HG02759 (cell line): ENCODE results near the gene CNOT4.
"Not testable (repeated sequence)": the region's sequence is repeated elsewhere in the genome, so short reads cannot be mapped to it uniquely, and the experiment has no call there.

Source experiments
- ATAC-seq: cut with Tn5 transposase; IDR thresholded peaks from one replicate; pipeline ENCODE4 v1.9.1; 2021; ENCODE audit warnings: mild to moderate bottlenecking, moderate library complexity; ENCODE audit not compliant: unreplicated experiment

The CNOT4 gene

DNA sequence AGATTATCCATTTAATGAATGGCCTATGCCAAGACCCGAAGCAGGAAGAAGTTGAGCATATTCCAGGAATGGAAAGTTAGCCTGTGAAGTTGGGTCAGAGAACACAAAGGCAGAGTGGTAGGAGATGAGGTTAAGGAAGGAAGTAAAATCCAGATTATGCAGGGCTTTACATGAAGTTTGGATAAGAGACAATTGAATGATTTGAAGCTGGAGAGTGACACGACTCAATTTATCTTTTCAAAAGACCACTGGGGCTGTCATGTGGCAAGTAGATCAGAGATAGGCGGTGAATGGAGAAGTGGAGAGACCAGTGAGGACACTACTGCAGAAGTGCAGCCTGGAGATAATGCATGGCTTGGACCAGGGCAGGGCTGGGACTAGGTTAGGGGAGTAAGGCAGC, 7.2 kb upstream of the CNOT4 start:
- ATAC-seq: no peak

DNA sequence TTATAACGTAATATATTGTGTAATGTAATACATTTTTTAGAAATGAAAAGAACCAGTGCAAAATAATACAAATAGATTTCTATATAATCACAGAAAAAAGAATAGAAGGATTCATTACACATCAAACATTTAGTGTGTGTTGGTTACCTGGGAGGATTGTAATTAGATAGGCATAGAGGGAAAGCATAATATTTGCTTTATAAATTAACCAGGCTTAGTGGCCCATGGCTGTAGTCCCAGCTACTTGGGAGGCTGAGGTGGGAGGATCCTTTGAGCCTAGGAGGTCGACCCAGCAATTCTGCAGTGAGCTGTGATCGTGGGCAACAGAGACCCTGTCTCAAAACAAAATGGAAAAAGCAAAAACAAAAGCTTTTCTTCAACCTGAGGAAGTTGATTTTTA, 5.0 kb upstream of the CNOT4 start:
- ATAC-seq: no peak

DNA sequence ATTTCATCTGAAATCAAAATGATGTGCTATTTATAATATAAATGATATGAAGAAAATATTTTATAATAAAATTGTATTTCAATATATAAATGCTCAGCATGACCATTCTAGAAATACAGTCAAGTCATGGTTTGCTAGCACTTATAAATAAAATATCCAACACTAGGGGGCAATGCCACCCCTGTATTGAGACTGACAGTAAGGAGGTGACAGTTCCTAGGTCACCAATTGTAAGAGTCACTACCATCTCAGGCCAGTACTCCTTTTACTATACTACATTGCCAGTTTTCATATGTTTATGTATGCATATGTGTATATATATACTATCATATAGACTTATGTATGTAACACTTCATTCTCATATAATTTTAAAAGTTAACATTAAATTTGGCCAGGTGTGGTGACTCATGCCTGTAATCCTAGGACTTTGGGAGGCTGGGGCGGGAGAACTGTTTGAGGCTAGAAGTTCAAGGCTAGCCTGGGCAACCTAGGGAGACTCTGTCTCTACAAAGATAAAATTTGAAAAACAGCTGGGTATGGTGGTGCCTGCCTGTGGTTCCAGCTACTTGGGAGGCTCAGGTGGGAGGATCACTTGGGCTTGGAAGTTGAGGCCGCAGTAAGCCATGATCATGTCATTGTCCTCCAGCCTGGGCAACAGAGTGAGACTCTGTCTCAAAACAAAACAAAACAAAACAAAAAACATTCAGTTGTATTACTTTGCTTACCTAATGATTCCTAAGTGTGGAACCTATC, 2.4 kb upstream of the CNOT4 start:
- peak; percentile 22 for ATAC-seq

DNA sequence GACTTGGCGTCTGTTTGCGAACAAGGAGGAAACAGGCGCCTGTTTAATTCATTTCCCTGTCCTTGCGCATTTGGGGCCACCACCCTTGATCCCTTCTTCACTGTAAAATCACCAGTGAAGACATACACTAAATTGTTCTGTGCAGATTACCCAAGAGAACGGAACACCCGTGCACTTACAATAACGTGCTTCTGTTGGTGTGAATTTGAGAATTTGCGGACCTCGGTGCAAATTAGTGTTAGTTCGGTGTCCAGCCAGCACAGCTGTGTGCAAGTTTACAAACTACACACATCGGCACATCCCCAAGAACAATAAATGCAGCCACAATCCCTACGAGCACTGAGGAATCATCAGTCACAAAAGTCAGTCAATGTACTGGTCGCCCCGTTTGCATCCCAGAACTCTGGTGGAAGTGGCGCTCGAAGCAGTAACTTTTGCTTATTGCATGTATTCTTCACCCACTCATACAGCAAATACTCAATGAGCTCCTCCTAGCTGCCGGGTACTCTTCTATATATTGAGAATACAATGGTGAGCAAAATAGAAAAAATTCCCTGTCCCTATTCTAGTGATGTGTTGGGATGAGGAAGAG, 786 bp upstream of the CNOT4 start:
- ATAC-seq: no peak

DNA sequence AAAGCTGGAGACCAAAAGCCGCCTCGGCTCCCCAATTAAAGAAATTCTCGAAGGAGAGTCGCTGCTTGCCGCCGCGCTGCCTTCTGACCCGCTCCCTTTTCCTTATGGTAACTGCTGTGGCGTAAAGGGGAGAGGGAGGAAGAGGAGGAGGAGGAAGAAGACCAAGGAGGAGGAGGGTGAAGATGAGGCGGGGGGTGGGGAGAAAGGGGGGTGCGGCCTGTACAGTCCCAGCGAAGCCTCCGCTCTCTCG, 388 bp downstream of the CNOT4 start:
- ATAC-seq: no peak

DNA sequence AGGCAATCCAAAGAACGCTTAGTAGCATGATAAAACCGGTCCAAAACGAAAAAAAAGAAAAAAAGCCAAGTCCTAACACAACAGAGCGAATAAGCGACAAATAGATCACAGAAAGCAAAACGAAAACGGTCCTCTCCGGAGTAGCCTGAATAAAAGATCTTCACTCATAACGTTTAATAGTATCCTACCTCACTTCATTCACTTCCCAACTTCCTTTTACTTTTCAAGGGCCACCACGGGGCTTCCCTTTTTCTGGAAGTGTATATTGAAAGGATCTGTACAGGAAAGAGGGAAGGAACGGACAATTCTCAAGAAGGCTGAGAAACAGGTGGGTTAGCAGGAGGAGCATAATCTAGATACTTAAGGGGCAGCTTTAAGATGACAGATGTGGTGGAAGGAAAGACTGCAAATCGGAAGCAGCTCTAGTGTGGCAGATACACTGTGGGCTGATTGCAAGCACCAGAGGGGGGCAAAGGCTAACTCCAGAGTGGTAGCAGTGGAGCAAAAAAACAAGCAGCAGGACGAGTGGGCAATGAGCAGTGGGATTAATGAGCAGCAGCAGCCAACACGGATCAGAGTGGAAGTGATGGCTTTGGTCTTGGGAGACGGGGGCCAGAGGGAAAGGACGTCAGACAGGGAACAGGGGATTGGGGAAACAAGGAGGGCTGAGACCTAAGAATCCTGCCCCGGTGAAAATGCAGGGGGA, 866 bp downstream of the CNOT4 start:
- ATAC-seq: peak; percentile 27

DNA sequence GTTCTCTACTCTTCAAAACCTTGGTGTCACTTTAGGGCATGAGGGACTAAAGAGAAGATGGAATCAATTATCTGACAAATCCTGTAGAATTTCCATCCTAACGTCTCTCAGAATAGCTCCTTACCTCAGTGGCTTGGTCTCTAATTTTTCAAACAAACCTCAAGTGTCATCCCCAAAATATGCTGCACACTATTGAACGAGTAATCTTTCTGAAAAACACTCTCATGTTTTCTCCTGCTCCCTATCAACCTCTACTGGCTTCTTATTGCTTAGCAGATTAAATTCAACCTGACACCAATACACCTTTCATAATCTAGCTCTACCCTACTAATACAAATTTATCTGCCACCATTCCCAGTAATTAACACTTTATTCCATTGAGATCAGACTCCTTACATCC, 8.5 kb downstream of the CNOT4 start:
- ATAC-seq: no peak

DNA sequence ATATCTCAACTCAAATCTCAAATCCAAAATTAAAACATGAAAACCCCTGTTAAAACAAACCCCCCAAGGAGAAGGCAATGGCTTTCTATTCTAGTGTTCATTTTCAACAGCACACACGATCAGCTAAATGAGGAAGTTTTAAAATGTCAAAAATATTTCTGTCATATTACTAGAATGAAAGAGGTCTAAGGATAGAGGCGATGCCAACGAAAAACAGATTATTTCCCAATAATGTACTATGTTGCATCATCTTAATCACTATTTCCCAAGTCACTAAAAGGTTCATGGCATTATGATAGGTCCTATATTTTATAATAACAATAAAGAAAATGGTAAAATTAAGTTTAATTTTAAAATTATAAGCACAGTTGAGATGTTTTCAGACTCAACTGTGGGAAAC, 10.1 kb downstream of the CNOT4 start:
- ATAC-seq: no peak

DNA sequence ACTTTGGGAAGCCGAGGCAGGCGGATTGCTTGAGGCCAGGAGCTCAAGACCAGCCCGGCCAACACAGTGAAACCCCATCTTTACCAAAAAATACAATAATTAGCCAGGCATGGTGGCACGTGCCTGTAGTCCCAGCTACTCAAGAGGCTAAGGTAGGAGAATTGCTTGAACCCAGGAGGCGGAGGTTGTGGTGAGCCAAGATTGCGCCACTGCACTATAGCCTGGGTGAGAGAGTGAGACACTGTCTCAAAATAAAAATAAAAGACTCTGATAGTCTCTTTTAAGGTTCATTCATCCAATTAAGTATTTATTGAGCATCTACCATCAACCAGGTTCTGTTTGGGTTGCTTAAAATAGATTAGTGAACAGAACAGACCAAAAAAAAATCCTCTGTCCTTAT, 12.7 kb downstream of the CNOT4 start:
- ATAC-seq: not testable (repeated sequence)

DNA sequence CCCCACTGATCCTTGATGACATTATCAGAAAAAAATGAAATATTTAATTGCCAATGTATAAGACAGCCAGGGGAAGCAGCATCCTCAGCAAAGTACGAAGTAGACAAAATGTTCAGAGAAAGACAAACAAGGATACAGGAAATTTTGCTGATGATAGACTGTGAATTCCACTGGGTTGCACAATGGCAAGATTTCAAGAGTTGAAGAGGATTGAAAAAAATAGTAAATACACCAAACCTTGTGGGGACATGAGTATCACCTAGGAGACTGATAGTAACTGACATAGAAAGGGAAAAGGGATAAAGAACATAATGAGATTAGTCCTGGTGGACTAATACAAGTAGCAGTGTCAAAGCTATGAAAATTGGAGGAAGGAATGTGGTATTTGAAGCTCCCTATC, 16.5 kb downstream of the CNOT4 start:
- ATAC-seq: no peak

DNA sequence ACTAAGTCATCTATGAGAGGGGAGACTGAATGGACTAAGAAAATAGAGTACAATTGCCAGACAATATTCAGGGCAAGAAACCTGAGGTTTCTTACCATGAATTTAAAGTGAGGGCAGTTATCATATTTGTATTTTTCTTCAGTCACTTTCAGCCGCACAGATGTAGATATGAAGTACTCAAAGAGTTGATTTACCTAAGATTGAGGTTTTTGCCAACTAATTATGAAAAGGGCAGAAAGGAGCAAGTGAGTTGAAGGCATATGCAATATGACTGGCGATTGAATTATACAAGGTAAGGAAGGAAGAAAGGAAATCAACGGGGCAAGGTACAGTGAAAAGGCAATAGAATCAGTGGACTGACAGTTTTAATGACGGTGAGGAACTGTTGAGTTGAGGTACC, 17.8 kb downstream of the CNOT4 start:
- ATAC-seq: no peak

DNA sequence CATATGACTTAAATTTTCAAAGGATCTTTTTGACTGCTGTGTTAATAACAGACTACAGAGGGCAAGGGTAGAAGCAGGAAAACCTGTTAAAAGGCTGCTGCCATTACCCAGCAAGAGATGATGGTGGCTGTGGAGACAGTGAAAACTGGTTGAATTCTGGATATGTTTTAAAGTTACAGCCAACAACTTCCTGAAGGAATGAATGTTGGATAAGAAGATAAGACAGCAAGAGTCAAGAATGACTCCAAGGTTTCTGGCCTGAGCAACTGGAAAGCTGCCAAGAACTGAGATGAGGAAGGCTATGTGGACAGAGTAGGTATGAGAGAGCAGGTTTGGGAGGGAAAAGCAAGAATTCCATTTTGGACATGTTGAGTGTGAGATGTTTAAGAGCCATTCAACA, 19.1 kb downstream of the CNOT4 start:
- ATAC-seq: no peak

DNA sequence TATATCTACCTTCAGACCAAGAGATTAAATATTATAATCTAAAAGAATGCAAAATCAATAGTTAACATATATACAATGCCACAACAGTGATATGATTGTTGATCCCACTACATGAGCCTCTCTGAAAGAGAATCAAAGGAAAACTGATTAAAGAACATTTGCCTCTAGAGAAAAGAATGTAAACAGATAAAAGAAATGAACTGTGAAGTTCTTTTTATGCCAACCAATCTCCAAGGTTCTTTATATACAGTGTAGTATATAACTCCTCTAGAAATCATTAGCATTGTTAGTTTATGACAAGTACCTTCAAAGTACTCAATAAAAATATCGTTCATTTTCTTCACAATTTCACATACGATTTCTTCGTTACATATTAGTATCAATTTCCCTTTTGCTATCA, 20.1 kb downstream of the CNOT4 start:
- ATAC-seq: no peak

DNA sequence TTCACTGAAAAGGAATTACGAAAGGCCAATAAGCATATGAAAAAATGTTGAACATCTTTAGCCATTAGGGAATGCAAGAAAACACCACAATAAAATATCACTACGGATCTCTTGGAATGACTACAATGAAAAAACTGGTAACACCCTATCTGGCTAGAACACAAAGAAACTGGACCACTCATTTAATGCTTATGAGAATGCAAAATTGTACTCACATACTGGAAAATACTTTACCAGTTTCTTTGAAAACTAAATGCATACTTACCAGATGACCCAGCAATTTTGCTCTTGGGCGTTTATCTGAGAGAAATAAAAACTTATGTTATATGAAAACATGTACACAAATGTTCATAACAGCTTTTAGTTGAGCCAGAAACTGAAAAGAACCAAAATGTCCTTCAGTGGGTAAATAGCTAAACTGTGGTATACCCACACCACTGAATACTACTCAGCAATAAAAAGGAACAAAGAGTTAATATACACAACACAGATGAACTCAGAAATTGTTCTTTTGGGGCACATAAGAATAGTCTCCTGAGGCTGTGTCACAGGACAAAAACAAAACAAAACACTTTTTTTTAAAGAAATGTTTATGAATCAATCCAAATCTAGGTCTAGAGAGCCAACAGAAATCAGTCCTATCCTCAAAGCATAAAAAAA, 23.5 kb downstream of the CNOT4 start:
- ATAC-seq: no peak

DNA sequence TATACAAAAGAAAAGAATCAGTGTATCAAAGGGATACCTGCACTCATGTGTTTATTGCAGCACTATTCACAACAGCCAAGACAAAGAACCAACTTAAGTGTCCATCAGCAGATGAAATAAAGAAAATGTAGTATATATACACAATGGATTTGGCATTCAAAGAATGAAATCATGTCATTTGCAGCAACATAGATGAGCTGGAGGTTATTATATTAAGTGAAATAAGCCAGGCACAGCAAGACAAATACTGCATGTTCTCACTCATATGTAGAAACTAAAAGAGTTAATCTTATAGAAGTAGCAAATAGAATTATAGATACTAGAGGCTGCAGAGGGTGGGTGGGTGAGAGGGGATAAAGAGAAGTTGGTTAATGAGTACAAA, 28.3 kb downstream of the CNOT4 start:
- no peak for ATAC-seq

DNA sequence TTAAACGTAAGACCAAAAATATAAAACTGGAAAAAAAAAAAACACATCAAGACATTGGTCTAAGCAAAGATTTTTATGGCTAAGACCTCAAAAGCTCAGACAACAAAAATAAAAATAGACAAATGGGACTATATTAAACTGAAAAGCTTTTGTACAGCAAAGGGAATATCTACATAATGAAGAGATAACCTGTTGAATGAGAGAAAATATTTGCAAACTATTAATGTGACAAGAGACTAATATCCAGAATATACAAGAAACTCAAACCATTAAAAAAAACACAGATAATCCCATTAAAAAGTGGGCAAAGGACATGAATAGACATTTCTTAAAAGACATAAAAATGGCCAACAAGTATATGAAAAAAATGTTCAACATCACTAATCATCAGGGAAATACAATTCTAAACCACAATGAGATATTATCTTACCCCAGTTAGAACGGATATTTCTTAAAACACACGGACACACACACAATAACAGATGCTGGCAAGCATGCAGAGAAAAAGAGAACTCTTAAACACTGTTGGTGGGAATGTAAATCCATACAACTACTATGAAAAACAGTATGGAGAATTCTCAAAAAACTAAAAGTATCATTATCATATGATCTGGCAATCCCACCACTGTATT, 28.8 kb downstream of the CNOT4 start:
- ATAC-seq: no peak

DNA sequence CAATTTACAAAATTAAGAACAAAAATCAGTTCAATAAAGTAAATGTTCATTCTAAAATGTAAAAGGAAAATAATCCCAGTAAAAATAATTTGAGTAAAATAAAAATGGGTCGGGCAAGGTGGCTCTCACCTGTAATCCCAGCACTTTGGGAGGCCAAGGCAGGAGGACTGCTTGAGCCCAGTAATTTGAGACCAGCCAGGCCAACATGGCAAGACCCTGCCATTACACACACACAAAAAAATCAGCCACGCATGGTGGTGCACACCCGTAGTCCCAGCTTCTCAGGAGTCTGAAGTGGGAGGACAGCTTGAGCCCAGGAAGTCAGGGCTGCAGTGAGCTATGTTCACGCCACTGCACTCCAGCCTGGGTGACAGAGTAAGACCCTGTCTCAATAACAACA, 34.4 kb downstream of the CNOT4 start:
- no peak for ATAC-seq

DNA sequence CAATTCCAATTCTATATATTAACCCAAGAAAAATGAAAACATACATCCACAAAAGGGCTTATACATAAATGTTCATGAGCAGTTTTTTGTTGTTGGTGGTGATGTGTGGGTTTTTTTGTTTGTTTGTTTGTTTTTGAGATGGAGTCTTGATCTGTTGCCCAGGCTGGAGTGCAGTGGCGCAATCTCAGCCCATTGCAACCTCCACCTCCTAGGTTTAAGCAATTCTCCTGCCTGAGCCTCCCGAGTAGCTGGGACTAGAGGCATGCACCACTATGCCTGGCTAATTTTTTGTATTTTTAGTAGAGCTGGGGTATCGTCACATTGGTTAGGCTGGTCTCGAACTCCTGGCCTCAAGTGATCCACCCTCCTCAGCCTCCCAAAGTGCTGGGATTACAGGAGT, 40.2 kb downstream of the CNOT4 start:
- ATAC-seq: not testable (repeated sequence)

DNA sequence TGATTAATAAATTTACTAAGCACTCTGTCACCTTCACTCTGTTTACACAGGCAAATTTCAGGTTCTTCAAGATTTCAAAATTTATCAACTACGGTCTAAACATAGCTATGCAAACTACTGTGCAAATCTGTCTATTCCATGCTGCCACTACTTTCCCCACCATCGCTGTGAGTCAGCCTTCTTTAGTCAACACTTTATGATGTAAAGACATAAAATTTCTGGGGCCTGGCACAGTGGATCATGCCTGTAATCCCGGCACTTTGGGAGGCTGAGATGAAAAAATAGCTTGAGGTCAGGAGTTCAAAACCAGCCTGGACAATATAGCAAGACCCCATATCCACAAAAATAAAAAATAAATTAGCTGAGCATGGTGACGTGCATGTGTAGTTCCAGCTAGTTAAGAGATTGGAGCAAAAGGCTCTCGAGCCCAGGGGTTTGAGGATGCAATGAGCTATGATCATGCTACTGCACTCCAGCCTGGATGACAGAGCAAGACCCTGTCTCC, 42.6 kb downstream of the CNOT4 start:
- peak; percentile 77 for ATAC-seq

DNA sequence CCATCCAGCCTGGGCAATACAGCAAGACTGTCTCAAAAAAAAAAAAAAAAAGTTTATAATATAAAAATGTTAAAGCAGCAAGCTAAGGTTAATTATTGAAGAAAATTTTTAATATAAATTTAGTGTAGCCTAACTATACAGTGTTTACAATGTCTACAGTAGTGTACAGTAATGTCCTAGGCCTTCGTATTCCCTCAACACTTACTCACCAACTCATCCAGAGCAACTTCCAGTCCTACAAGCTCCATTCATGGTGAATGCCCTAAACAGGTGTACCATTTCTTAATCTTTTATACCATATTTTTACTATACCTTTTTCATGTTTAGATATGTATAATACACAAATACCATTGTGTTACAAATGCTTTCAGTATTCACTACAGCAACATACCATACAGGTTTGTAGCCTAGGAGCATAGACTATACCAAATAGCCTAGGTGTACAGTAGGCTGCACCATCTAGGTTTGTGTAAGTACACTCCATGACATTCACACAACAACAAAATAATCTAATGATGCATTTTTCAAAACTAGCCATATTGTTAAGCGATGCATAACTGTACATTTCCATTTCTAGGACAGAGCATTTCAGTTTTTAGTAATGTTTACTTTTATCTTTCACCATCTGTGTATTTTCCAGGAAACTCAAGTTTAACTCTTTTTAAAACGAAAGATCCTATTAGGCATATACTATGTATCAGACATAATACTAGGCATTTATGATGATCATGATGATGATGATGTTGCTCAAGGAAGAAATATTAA, 43.3 kb downstream of the CNOT4 start:
- no peak for ATAC-seq

DNA sequence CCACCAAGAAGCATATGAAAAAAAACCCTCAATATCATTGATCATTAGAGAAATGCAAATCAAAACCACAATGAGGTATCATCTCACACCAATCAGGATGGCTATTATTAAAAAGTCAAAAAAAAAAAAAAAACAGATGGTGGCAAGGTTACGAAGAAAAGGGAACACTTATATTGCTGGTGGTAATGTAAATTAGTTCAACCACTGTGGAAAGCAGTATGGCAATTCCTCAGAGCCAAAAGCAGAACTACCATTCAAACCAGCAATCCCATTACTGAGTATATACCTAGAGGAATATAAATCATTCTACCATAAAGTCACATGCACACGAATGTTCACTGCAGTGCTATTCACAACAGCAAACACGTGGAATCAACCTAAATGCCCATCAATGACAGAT, 46.0 kb downstream of the CNOT4 start:
- ATAC-seq: no peak
